Effector CD8-positive, alpha-beta T cell (primary cell): ENCODE measurements around the gene MRAP.

Experiments used
- DNase-seq: peaks from one replicate; lab custom pipeline; 2025; lab: John Stamatoyannopoulos, UW

MRAP gene

DNA sequence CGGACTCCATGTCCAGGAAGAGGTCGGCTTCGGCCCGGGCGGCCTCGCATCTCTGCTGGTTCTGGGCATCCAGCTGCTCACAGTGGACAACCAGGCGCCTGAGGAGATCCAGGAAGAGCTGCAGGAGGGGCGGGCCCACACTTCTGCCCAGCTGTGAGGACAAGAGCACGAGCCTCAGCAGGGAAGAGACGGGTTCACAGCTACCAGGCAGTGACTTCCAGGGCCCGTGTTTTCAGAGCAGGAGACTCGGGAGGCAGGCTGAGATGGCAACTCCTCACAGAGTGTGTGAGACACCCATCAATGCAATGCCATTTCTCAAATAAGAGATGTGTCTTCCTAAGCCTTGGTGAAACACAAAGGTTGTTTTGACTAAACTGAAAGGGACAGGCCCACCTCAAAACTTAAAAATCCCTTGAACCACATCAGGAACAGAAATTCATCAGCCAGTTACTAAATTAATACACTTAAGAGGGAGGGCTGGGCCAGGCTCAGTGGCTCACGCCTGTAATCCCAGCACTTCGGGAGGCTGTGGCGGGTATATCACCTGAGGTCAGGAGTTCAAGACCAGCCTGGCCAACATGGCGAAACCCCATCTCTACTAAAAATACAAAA, 50.8 kb downstream of the MRAP start:
- DNase-seq = no peak

DNA sequence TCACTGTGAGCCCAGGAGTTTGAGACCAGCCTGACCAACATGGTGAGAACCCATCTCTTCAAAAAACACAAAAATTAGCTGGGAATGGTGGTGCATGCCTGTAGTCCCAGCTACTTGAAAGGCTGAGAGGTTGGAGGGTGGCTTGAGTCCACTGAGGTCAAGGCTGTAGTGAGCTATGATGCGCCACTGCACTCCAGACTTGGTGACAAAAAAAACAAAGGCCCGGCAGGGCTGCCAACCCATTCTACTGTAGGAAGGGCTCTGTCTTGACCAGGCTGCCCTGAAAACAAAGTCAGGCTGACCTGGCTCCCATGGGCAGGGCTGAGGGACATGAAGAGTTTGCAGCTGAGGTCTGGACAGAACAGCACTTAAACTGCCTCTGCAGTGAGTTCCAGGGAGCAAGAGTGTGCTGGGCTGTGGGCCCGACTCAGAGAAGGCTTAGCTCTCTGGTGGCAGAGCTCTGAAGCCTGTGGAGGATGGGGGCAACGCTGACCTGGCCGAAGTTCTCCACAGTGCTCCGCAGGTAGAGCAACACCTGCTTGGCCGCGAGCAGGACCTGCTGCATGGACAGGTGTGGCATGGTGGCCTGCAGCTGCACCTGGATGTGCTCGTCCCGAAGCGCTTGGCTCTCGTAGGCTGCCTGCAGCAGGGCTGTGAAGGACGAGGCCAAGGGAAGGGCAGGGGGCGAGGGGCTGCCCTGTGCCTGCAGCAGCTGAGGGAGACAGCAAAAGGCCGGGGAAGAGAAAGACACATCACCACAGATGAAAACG, 51.7 kb downstream of the MRAP start:
- DNase-seq = no peak

- no peak for DNase-seq
These were observed 52.3 kb downstream of the MRAP start for GRCh38 chr21:32350981-32351380.

DNA sequence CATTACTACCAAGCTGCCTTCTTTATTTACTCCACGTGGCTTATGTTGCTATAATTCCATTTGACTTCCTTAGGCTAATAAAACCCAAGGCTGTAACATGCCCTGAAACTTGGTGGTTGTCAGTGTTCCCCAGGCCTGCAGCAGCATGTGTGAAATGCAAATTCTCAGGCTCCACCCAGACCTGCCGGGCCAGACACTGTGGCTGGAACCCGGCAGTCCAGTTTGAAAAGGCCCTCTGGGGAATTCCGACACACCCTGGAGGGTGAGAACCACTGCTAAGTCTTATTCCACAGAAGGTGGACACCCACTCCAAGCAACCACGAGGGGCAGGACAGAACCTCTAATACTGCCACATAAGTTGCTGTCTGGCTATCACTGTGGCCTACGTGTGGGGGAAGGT, 52.8 kb downstream of the MRAP start:
- DNase-seq = no peak

- no peak for DNase-seq
These were observed 53.9 kb downstream of the MRAP start for GRCh38 chr21:32352526-32352925.

DNA sequence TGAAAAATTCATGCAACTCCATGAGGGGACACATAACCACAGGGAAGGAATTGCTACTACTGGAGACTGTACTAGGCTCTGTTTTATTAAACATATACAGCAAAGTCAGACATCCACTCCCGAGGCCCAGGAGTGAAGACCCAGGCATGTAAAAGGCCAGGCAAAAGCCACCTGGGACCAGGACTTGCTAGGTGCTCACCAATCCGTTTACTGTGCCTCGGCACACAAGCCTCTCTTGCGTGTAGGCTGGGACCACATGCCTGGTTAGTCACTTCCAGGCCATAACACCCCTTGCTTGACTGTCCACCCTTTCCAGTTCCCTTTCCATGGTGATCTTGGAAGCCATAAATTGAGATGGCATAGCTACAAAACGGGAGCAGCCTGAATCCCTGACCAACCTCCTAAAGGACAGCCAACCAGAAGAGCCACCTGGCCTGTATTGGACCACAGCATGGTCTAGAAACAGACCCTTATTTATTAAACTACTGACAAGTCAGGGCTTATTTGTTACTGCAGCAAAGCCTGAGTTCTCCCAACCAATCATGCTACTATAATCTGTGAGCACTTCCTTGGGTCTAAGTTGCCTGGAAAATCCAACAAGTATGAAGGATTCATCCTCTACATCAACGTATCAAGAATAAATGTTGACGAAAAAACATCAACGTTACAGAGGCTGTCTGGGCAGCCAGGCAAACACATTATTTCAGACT, 54.5 kb downstream of the MRAP start:
- DNase-seq = no peak

DNA sequence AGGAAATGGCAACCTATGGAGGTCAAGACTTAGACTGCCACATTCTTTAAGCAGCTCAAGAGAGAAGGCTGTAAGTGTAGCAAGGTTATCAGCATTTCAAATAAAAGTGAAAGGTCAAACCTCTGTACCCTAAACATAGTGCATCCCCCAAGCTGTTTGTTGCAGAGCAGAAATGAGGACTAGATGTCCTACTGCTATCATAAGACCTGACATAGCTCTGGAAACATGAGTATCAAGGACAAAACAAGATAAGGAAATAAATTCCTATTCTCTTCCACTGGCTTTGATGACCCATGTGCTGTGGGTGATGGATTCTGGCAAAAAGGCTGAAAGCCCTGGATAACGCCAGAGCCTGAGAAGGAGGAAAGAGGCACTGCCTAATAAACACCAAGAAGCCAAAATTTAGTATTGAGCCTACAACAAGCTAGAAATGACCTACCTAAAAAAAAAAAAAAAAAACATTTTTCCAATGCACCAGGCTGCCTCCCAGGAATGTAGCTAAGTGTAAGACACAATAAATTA, 58.3 kb downstream of the MRAP start:
- DNase-seq = no peak

DNA sequence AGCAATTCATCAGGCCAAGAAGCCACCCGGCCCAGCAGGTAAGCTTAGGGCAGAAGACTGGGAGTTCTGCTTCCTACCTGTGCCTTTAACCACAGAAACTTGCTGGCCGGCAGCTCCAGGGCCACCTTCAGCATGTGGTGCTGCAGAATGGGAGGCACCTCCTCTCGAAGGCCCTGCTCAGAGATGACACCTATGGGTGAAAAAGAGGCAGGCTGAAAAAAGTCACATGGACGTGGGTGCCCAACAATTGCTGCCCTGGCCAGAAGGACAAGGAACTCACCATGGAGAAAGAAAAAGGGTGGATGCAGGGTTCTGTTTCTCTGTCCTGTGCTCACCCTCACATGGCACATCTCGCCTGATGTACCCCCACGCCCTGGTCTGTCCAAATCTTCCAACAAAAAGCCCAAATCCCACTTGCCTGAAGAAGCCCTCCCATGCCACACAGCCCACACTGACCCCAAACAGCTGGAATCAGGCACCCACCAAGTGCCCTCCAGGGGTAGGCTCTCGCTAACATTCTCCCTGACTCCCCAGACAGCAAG, 61.1 kb downstream of the MRAP start:
- no peak for DNase-seq

- DNase-seq = no peak
These were observed 61.8 kb downstream of the MRAP start for GRCh38 chr21:32360401-32360975.
